Activated gamma-delta T cell treated with anti-CD3 and anti-CD28 coated beads, Interleukin-2, amount 50 U/mL, for 16 hours (primary cell): Measurements from ENCODE around the gene CLECL1.
"Not testable (repeated sequence)": the region's sequence is repeated elsewhere in the genome, so short reads cannot be mapped to it uniquely, and the experiment has no call there.

Experiments
- DNase-seq: peaks from one replicate; pipeline ENCODE4 v3.0.0-alpha.2; 2020; ENCODE audit warnings: low read depth

The CLECL1 gene

GRCh38 chr12:9695150-9695549 is 37.7 kb downstream of the CLECL1 start:
- DNase-seq = not testable (repeated sequence)

GRCh38 chr12:9694241-9694640 is 38.7 kb downstream of the CLECL1 start:
- no peak for DNase-seq

GRCh38 chr12:9692909-9693308 is 40.0 kb downstream of the CLECL1 start:
- no peak for DNase-seq

- no peak for DNase-seq
Measured at GRCh38 chr12:9687228-9687627, 45.7 kb downstream of the CLECL1 start.

GRCh38 chr12:9685915-9686314 is 47.0 kb downstream of the CLECL1 start:
- DNase-seq = no peak

- DNase-seq = not testable (repeated sequence)
Measured at GRCh38 chr12:9685366-9685765, 47.5 kb downstream of the CLECL1 start.

- not testable (repeated sequence) for DNase-seq
Measured at GRCh38 chr12:9682949-9683348, 49.9 kb downstream of the CLECL1 start.

- not testable (repeated sequence) for DNase-seq
Measured at GRCh38 chr12:9682508-9682907, 50.4 kb downstream of the CLECL1 start.

- DNase-seq = no peak
Measured at GRCh38 chr12:9674226-9674590, 58.7 kb downstream of the CLECL1 start.

GRCh38 chr12:9673404-9674225 is 59.3 kb downstream of the CLECL1 start:
- peak; percentile 39 for DNase-seq
